Tibial artery (tissue), 4 donors: Measurements from ENCODE around the gene SMYD3.

ENCODE experiments used
- DNase-seq, 2 donors: peaks; one replicate each; pipeline ENCODE4 v3.0.0-alpha.2; 2019
- H3K27ac ChIP-seq, 2 donors: fragments of 200-600 bp; sonication (generic) in 1 of 2; 1 replicate in 1 of 2; 2 replicates in 1 of 2; pipeline ENCODE4 v1.5.1; 2018 to 2019; ENCODE audit warnings: mild to moderate bottlenecking in 1 of 2
- H3K27me3 ChIP-seq, 2 donors: fragments of 200-600 bp; sonication (generic) in 1 of 2; one replicate each; pipeline versions ENCODE4 v1.5.1 to v1.6.0; 2016 to 2019
- H3K36me3 ChIP-seq, 3 donors: fragments of 200-600 bp; sonication (generic) in 2 of 3; one replicate each; pipeline ENCODE4 v1.5.1; 2016 to 2019; ENCODE audit warnings: mild to moderate bottlenecking in 2 of 3
- H3K4me1 ChIP-seq, 4 donors: fragments of 200-600 bp; sonication (generic) in 2 of 4; 1 replicate in 3 of 4; 2 replicates in 1 of 4; pipeline ENCODE4 v1.5.1; 2016 to 2019
- H3K4me3 ChIP-seq, 2 donors: fragments of 200-600 bp; sonication (generic) in 1 of 2; 1 replicate in 1 of 2; 2 replicates in 1 of 2; pipeline ENCODE4 v1.5.1; 2018 to 2019; ENCODE audit warnings: mild to moderate bottlenecking in 2 of 2
- H3K9me3 ChIP-seq, 3 donors: fragments of 200-600 bp; sonication (generic) in 1 of 3; one replicate each; pipeline ENCODE4 v1.5.1; 2016 to 2019
- intact Hi-C: fragments of 100-400 bp; cut with DNase I; formaldehyde crosslinking; loops from one replicate; pipeline ENCODE4 v1.15.0; 2023; ENCODE audit warnings: low total_unique reads
- TF ChIP-seq, protein P1 (sequence below), 2 experiments: fragments of 200-600 bp in 1 of 2; fragments of 450-650 bp in 1 of 2; IDR thresholded peaks; one replicate each; pipeline ENCODE4 v1.5.1; 2017 to 2019; ENCODE audit warnings: antibody characterized with exemption in 2 of 2, mild to moderate bottlenecking in 1 of 2, moderate library complexity in 1 of 2

SMYD3 gene

DNA sequence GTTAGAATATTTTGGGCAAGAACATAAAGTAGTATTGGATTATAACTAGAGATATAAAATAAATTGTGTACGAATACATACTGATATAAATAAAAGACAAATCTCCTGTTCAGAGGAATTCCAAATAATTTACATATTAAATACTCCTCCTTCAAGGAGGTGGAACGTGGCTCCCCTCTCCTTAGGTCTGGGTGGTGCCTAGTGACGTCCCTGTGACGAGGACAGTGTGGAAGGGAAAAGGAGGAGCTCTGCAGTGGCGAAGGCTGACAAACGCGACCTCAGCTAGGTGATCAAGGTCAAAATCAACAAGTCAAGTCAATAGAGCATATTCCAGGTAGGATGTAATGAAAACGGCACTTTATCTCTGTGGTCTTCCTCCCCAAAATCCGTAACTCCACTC lies 310.0 kb downstream of the SMYD3 start:
- Histone ChIP-seq H3K36me3 (no peaks in the 10 kb centered on the region), H3K27ac (no peak overlapping the region), H3K4me1 (peaks cover 0 to 9% (median 2%) of the 10 kb centered on the region in 4 donors), H3K27me3 (no peaks in the 10 kb centered on the region), H3K4me3 (no peak overlapping the region), H3K9me3 (no peaks in the 10 kb centered on the region)
- intact Hi-C loops, result no loop called here
- no peak for DNase-seq
- TF ChIP-seq, protein P1, sequence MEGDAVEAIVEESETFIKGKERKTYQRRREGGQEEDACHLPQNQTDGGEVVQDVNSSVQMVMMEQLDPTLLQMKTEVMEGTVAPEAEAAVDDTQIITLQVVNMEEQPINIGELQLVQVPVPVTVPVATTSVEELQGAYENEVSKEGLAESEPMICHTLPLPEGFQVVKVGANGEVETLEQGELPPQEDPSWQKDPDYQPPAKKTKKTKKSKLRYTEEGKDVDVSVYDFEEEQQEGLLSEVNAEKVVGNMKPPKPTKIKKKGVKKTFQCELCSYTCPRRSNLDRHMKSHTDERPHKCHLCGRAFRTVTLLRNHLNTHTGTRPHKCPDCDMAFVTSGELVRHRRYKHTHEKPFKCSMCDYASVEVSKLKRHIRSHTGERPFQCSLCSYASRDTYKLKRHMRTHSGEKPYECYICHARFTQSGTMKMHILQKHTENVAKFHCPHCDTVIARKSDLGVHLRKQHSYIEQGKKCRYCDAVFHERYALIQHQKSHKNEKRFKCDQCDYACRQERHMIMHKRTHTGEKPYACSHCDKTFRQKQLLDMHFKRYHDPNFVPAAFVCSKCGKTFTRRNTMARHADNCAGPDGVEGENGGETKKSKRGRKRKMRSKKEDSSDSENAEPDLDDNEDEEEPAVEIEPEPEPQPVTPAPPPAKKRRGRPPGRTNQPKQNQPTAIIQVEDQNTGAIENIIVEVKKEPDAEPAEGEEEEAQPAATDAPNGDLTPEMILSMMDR (IDR thresholded peaks at IDR 0.05), result no peak

DNA sequence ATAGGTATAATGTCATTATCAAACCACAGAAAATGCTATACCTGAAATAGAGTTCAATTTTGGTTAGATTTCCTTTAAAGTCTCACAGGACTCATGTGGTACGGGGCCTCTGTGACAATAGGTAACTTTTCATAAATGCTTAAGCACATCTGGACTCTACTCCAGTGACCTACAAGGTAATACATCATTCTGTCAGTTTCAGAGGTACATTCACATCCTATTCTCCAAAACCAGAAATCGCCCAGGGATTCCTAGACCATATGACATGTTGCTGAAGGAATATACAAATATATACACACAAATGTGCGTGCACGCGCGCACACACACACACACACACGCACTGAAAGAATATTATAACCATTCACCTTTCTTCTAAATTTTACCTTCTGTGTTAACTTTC lies 311.8 kb downstream of the SMYD3 start:
- Histone ChIP-seq H3K4me1 (peaks cover 0 to 9% (median 2%) of the 10 kb centered on the region in 4 donors), H3K27ac (no peak overlapping the region), H3K36me3 (no peaks in the 10 kb centered on the region), H3K9me3 (no peaks in the 10 kb centered on the region), H3K4me3 (no peak overlapping the region), H3K27me3 (no peaks in the 10 kb centered on the region)
- TF ChIP-seq, protein P1 (IDR thresholded peaks at IDR 0.05), result no peak
- intact Hi-C loops, result no loop called here
- DNase-seq, result no peak

DNA sequence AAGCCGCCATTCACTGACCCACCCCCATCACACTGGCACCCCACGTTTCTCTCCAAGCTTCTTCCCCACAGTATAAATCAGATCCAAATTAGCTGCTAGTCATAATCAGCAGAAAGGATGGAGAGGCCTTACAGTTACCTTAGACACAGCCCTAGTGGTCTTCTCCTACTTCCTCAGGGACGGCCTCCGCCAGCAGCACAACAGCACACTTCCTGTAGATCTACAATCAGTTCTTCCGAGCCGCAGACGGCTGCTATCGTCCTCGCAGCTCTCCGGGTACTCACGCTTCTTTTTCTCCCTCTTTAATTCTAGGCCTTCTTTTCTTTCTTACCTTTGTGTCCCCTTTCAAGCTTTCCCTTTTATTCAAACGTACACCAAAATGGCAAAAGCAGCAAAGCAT lies 313.5 kb downstream of the SMYD3 start:
- no peaks in the 10 kb centered on the region for H3K27me3 ChIP-seq
- H3K9me3 ChIP-seq, result no peaks in the 10 kb centered on the region
- H3K36me3 ChIP-seq, result no peaks in the 10 kb centered on the region
- H3K27ac ChIP-seq, result no peak overlapping the region
- no peaks in the 10 kb centered on the region for H3K4me1 ChIP-seq
- DNase-seq, result no peak
- no peak overlapping the region for H3K4me3 ChIP-seq
- TF ChIP-seq, protein P1 (IDR thresholded peaks at IDR 0.05), result no peak
- intact Hi-C loops, result no loop called here

DNA sequence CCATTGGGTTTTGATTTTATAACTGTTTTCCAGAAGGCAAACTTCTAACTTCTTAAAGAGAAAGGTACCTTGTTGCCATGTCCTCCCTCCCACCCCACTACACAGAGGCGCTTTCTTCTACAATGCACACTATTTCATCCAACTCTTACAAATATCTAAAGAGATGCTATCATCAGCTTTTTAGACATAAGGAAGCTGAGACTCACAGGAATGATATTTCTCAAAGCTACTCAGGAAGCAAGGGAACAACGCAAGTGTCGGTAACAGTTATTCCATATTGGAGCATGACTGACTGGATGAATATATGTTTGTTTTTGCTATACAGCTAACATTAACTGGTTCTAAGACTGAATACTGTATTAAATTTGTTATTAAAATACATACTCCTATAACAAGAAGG lies 318.0 kb downstream of the SMYD3 start:
- Histone ChIP-seq H3K36me3 (peaks cover 0 to 4% (median 0%) of the 10 kb centered on the region in 3 donors), H3K9me3 (no peaks in the 10 kb centered on the region), H3K27me3 (no peaks in the 10 kb centered on the region), H3K4me1 (no peaks in the 10 kb centered on the region), H3K4me3 (no peak overlapping the region), H3K27ac (no peak overlapping the region)
- TF ChIP-seq, protein P1 (IDR thresholded peaks at IDR 0.05), result no peak
- intact Hi-C loops, result no loop called here
- DNase-seq, result no peak

DNA sequence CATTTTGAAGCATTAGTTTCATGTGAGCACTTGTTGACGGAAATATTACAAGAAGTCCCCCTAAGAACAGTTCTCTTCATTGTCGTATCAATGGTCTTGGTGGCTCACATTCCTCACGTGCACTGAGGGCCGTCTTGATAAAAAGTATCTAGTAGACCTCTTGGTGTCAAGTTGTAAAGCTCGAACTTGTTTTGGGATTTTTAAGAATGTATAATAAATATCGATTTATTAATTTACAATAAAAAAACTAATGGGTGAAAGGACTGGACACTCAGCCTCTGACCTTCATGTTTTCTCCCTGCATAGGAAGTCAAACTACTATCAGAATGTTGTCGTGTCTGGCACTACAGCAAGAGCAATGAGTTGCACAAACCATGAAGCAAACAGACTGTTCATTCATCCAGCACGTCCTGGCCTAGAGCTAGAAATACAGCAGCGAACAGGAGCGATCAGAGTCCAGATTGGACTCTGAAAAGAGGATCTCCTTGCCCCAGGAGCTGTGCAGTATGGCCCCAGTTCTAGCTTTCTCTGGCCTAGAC lies 319.2 kb downstream of the SMYD3 start:
- Histone ChIP-seq H3K27me3 (no peaks in the 10 kb centered on the region), H3K27ac (no peak overlapping the region), H3K4me3 (no peak overlapping the region), H3K9me3 (no peaks in the 10 kb centered on the region), H3K36me3 (peaks cover 0 to 4% (median 0%) of the 10 kb centered on the region in 3 donors), H3K4me1 (no peaks in the 10 kb centered on the region)
- TF ChIP-seq, protein P1 (IDR thresholded peaks at IDR 0.05), result no peak
- intact Hi-C loops, result no loop called here
- DNase-seq, result no peak

DNA sequence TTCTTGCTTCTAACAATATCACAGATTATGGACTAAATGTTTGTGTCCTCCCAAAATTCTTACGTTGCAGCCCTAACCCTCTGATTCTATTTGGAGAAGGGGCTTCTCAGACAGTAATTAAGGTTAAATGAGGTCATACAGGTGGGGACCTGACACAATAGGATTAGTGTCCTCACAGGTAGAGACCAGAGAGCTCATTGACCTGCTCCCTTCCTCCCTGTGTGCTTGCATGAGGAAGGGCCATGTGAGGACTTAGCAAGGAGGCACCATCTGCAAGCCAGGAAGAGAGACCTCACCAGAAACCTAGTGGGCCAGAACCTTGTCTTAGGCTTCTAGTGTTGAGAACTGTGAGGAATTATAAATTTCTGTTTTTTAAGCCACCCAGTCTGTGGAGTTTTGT lies 322.6 kb downstream of the SMYD3 start:
- Histone ChIP-seq H3K9me3 (no peaks in the 10 kb centered on the region), H3K4me3 (no peak overlapping the region), H3K4me1 (no peaks in the 10 kb centered on the region), H3K27ac (no peak overlapping the region), H3K27me3 (no peaks in the 10 kb centered on the region), H3K36me3 (peaks cover 0 to 4% (median 0%) of the 10 kb centered on the region in 3 donors)
- intact Hi-C loops, result no loop called here
- TF ChIP-seq, protein P1 (IDR thresholded peaks at IDR 0.05), result no peak
- no peak for DNase-seq
